Duodenal mucosa (tissue), 2 donors: ENCODE measurements around the gene RIMKLB.
"Not testable (repeated sequence)": the region's sequence is repeated elsewhere in the genome, so short reads cannot be mapped to it uniquely, and the experiment has no call there.

Experiments
- H3K27ac ChIP-seq: one replicate; pipeline ENCODE4 v1.7.0; 2013; ENCODE audit warnings: low read depth, low read length
- H3K27me3 ChIP-seq, 2 donors: one replicate each; pipeline ENCODE4 v1.7.0; 2013; ENCODE audit warnings: low read length in 2 of 2, control low read depth in 1 of 2; ENCODE audit not compliant: insufficient read depth in 2 of 2, control insufficient read depth in 1 of 2
- H3K36me3 ChIP-seq, 2 donors: one replicate each; pipeline ENCODE4 v1.7.0; 2013; ENCODE audit warnings: low read length in 2 of 2, control low read depth in 1 of 2; ENCODE audit not compliant: insufficient read depth in 2 of 2, control insufficient read depth in 1 of 2
- H3K4me1 ChIP-seq, 2 donors: one replicate each; pipeline ENCODE4 v1.7.0; 2013; ENCODE audit warnings: low read length in 2 of 2, control low read depth in 1 of 2; ENCODE audit not compliant: insufficient read depth in 2 of 2, control insufficient read depth in 1 of 2
- H3K4me3 ChIP-seq, 2 donors: one replicate each; pipeline ENCODE4 v1.7.0; 2013; ENCODE audit warnings: low read length in 2 of 2, low read depth in 1 of 2
- H3K9ac ChIP-seq, 2 donors: one replicate each; pipeline ENCODE4 v1.7.0; 2013; ENCODE audit warnings: low read length in 2 of 2, low read depth in 1 of 2
- H3K9me3 ChIP-seq, 2 donors: one replicate each; pipeline ENCODE4 v1.7.0; 2013; ENCODE audit warnings: low read length in 2 of 2, control low read depth in 1 of 2; ENCODE audit not compliant: control insufficient read depth in 1 of 2

RIMKLB gene

GRCh38 chr12:8709124-8709830, 11.5 kb downstream of the RIMKLB start:
- H3K36me3 ChIP-seq = no peaks in the 10 kb centered on the region
- H3K9ac ChIP-seq = peak overlapping the region; percentile 36 to 56
- H3K27me3 ChIP-seq = no peaks in the 10 kb centered on the region
- H3K4me1 ChIP-seq = peaks cover 0 to 7% of the 10 kb centered on the region in 2 donors
- H3K27ac ChIP-seq = no peak overlapping the region
- no peaks in the 10 kb centered on the region for H3K9me3 ChIP-seq
- H3K4me3 ChIP-seq = peak overlapping the region; percentile 59 to 64

DNA sequence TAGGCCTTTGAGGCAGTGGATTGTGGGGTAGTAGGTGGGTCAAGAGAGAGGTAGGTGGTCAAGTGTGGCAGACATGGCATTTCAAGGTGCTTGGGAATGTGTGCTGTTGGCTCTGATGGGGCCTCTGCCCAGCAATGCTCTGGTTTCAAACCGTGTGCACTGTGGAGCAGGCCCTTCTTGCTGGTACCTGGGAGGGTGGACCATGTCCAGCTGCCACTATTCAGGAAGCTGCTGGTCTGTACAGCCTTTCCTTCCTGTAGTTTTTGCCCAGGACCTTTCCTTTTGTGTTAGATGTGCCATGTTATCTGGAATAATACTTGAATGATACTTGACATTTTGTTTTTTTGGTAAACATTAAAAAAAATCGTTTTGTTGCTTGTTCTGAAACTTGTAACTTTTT, 14.8 kb downstream of the RIMKLB start:
- Histone ChIP-seq H3K9ac (no peak overlapping the region), H3K9me3 (no peaks in the 10 kb centered on the region), H3K27ac (no peak overlapping the region)

GRCh38 chr12:8722286-8722800, 24.6 kb downstream of the RIMKLB start:
- Histone ChIP-seq H3K9me3 (no peaks in the 10 kb centered on the region), H3K27ac (no peak overlapping the region), H3K36me3 (no peaks in the 10 kb centered on the region), H3K4me1 (no peaks in the 10 kb centered on the region), H3K9ac (no peak overlapping the region), H3K27me3 (no peaks in the 10 kb centered on the region), H3K4me3 (no peak overlapping the region)

More for the DNA sequence above, 14.8 kb downstream of the RIMKLB start:
- no peaks in the 10 kb centered on the region for H3K27me3 ChIP-seq
- H3K4me3 ChIP-seq = no peak overlapping the region
- H3K4me1 ChIP-seq = peaks cover 0 to 7% of the 10 kb centered on the region in 2 donors
- H3K36me3 ChIP-seq = no peaks in the 10 kb centered on the region

DNA sequence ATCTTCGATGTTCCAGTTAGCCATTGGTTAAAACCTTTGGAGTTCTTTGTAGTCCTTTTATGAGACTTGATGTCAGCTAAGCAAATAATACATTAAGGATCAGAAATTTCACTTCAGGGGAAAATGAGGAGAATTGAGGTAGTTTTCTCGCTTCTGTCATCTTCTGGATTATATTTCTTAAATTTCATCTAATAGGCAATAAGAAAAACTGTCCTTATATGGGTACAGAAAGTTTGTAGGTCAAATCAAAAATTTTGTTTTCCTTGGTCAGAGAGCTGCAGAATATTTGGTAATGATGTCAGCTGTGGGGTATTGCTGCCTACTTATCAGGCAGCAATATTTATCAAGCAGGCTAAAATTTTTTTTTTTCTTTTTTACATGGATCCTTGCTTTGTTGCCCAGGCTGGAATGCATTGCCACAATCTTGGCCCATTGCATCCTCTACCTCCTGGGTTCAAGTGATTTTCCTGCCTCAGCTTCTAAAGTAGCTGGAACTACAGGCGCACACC, 37.1 kb downstream of the RIMKLB start:
- no peak overlapping the region for H3K27ac ChIP-seq
- no peaks in the 10 kb centered on the region for H3K36me3 ChIP-seq
- no peaks in the 10 kb centered on the region for H3K9me3 ChIP-seq
- no peak overlapping the region for H3K9ac ChIP-seq
- no peak overlapping the region for H3K4me3 ChIP-seq
- H3K4me1 ChIP-seq = no peaks in the 10 kb centered on the region
- H3K27me3 ChIP-seq = no peaks in the 10 kb centered on the region

- no peak overlapping the region for H3K9ac ChIP-seq
- H3K36me3 ChIP-seq = no peaks in the 10 kb centered on the region
- no peaks in the 10 kb centered on the region for H3K27me3 ChIP-seq
- H3K4me3 ChIP-seq = no peak overlapping the region
- H3K9me3 ChIP-seq = no peaks in the 10 kb centered on the region
- no peak overlapping the region for H3K27ac ChIP-seq
- no peaks in the 10 kb centered on the region for H3K4me1 ChIP-seq
Observed at GRCh38 chr12:8742501-8742900, 44.7 kb downstream of the RIMKLB start.

DNA sequence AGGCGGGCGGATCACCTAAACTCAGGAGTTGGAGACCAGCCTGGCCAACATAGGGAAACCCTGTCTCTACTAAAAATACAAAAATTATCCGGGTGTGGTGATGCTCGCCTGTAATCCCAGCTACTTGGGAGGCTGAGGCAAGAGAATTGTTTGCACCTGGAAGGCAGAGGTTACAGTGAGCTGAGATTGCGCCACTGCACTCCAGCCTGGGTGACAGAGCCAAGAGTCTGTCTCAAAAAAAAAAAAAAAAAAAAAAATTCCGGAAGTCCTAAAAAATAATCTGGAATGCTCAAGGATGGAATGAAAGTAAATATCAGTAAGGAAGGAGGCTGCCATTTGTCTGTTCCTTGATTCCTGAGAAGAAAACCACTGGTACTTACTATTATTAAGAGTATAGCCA, 45.3 kb downstream of the RIMKLB start:
- not testable (repeated sequence) for H3K4me1 ChIP-seq, H3K9me3 ChIP-seq, H3K9ac ChIP-seq, H3K4me3 ChIP-seq, H3K36me3 ChIP-seq, H3K27me3 ChIP-seq, H3K27ac ChIP-seq

DNA sequence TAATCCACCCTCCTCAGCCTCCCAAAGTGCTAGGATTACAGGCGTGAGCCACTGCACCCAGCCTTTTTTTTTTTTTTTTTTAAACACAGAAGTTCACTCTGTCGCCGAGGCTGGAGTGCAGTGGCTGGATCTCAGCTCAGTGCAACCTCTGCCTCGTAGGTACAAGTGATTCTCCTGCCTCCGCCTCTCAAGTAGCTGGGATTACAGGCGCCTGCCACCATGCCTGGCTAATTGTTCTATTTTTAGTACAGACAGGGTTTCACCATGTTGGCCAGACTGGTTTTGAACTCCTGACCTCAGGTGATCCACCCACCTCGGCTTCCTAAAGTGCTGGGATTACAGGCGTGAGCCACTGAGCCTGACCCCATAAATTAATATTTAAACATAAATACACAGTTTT, 47.8 kb downstream of the RIMKLB start:
- H3K9me3 ChIP-seq, H3K4me3 ChIP-seq, H3K27ac ChIP-seq, H3K9ac ChIP-seq, H3K27me3 ChIP-seq, H3K36me3 ChIP-seq, H3K4me1 ChIP-seq: not testable (repeated sequence)

GRCh38 chr12:8746046-8746445, 48.3 kb downstream of the RIMKLB start:
- H3K4me3 ChIP-seq = no peak overlapping the region
- H3K9ac ChIP-seq = no peak overlapping the region
- H3K27me3 ChIP-seq = no peaks in the 10 kb centered on the region
- no peaks in the 10 kb centered on the region for H3K9me3 ChIP-seq
- no peaks in the 10 kb centered on the region for H3K4me1 ChIP-seq
- H3K36me3 ChIP-seq = no peaks in the 10 kb centered on the region
- H3K27ac ChIP-seq = no peak overlapping the region

GRCh38 chr12:8760076-8760475, 62.3 kb downstream of the RIMKLB start:
- not testable (repeated sequence) for H3K9me3 ChIP-seq, H3K9ac ChIP-seq, H3K36me3 ChIP-seq, H3K4me1 ChIP-seq, H3K27ac ChIP-seq, H3K4me3 ChIP-seq, H3K27me3 ChIP-seq

DNA sequence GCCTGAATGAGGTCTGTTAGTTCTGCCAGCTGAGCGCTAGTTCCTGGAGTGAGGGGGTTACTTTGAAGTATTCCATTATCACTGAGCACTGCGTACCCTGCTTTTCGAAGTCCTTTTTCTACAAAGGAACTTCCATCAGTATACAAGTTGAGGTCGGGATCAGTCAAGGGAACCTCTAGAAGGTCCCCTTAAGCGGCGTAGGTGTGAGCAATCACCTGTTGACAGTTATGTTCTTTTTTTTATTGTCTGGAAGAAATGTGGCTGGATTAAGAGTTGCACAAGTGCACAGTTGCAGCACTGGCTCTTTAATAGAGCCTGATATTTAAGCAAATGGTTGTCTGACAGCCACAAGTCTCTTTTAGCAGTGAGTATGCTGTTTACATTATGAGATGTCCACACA, 64.9 kb downstream of the RIMKLB start:
- H3K9ac ChIP-seq, H3K9me3 ChIP-seq, H3K27me3 ChIP-seq, H3K4me3 ChIP-seq, H3K27ac ChIP-seq, H3K36me3 ChIP-seq, H3K4me1 ChIP-seq: not testable (repeated sequence)
